ENCODE data around the gene GNAT1. TPM values are rescaled to one million over a fixed set of nuclear protein-coding genes. Genes with fewer than 3 reads are reported as not detected.

GNAT1 gene
- total RNA-seq, 1 experiment from 2014 or later = 0.50 TPM

DNA sequence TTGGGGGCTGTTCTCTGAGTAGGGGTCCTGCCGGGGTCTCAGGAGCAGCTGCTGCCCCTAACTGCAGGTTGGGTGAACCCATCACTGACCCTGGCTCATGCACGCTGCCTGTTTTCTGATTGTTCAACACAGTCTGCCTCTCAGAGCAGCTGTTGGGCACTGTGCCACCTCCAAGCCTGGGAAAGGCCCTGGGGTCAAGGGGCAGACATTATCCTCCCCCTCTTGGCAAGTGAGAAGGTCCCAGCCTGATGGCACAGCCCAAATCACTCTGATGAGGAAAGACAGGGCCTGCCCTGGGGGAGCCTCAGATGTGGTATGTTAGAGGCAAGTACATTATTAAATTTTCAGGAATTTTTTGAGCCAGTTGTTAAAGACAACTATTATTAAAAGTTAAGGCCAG, 14.1 kb upstream of the GNAT1 start:
- BruUV-seq (replicated peaks) = no TSS peak
- intact Hi-C loops (cut with micrococcal nuclease; ENCODE audit: unreplicated experiment) = no loop called here
- Mint-ChIP-seq H3K4me1 (ENCODE audit: low read depth, unreplicated experiment) (peaks cover 20% of the 10 kb centered on the region), H3K9me3 (ENCODE audit: unreplicated experiment) (no peaks in the 10 kb centered on the region), H3K4me3 (ENCODE audit: unreplicated experiment) (no peak overlapping the region), H3K36me3 (ENCODE audit: insufficient read depth, unreplicated experiment) (peaks cover 10% of the 10 kb centered on the region), H3K27ac (ENCODE audit: unreplicated experiment) (no peak overlapping the region), H3K27me3 (ENCODE audit: insufficient read depth, unreplicated experiment) (no peaks in the 10 kb centered on the region)
- Histone ChIP-seq H3K4me1 (peaks cover 29% of the 10 kb centered on the region), H3K27me3 (replicated peaks; ENCODE audit: control insufficient read depth, insufficient read depth, low read length) (no peaks in the 10 kb centered on the region), H3K9me3 (no peaks in the 10 kb centered on the region), H3K4me3 (ENCODE audit: low read depth, low read length) (no peak overlapping the region), H3K36me3 (ENCODE audit: control insufficient read depth, insufficient read depth, low read length) (no peaks in the 10 kb centered on the region)
- ChIA-PET CTCF (no interaction called here), POLR2A (no interaction called here)
- TF ChIP-seq CTCF (IDR thresholded peaks at IDR 0.05; ENCODE audit: insufficient read depth in 1 of 2, low read depth in 1 of 2, low read length in 1 of 2, severe bottlenecking in 1 of 2, unreplicated experiment in 1 of 2) = no peak
- DNase-seq = no peak

- ChIA-PET CTCF (interaction anchor here (0.6 to 1.6 kb wide), 3 partner anchors 15 to 54 kb away, joined by 3 to 7 read pairs (median 3); no protein-coding TSS in a partner anchor), POLR2A (interaction anchor here (0.6 kb wide), 1 partner anchor 56 kb away, joined by 4 read pairs; the partner anchor contains the start of gene GNAI2)
- peak in 1 of 2 experiments; percentile 60 for DNase-seq
- no peaks in the 10 kb centered on the region for H3K27me3 Mint-ChIP-seq (ENCODE audit: insufficient read depth, unreplicated experiment)
- H3K36me3 Mint-ChIP-seq (ENCODE audit: insufficient read depth, unreplicated experiment) = peaks cover 26% of the 10 kb centered on the region
- H3K27me3 ChIP-seq (replicated peaks; ENCODE audit: control insufficient read depth, insufficient read depth, low read length) = no peaks in the 10 kb centered on the region
- peaks cover 34% of the 10 kb centered on the region for H3K4me1 Mint-ChIP-seq (ENCODE audit: low read depth, unreplicated experiment)
- H3K4me3 Mint-ChIP-seq (ENCODE audit: unreplicated experiment) = no peak overlapping the region
- BruUV-seq (replicated peaks) = no TSS peak
- peak overlapping the region; percentile 62 for H3K27ac Mint-ChIP-seq (ENCODE audit: unreplicated experiment)
- TF ChIP-seq CTCF (IDR thresholded peaks at IDR 0.05; ENCODE audit: insufficient read depth in 1 of 2, low read depth in 1 of 2, low read length in 1 of 2, severe bottlenecking in 1 of 2, unreplicated experiment in 1 of 2) = no peak
- H3K9me3 ChIP-seq = no peaks in the 10 kb centered on the region
- H3K36me3 ChIP-seq (ENCODE audit: control insufficient read depth, insufficient read depth, low read length) = no peaks in the 10 kb centered on the region; the same call in 1 of the 2 replicates
- intact Hi-C loops (cut with micrococcal nuclease; ENCODE audit: unreplicated experiment) = no loop called here
- H3K9me3 Mint-ChIP-seq (ENCODE audit: unreplicated experiment) = no peaks in the 10 kb centered on the region
- H3K4me3 ChIP-seq (ENCODE audit: low read depth, low read length) = no peak overlapping the region
- peaks cover 53% of the 10 kb centered on the region for H3K4me1 ChIP-seq
Measured at GRCh38 chr3:50179710-50180109, 11.7 kb upstream of the GNAT1 start.

GRCh38 chr3:50181985-50182384, 9.4 kb upstream of the GNAT1 start:
- intact Hi-C loops (cut with micrococcal nuclease; ENCODE audit: unreplicated experiment) = no loop called here
- Mint-ChIP-seq H3K27me3 (ENCODE audit: insufficient read depth, unreplicated experiment) (no peaks in the 10 kb centered on the region), H3K4me3 (ENCODE audit: unreplicated experiment) (no peak overlapping the region), H3K27ac (ENCODE audit: unreplicated experiment) (no peak overlapping the region), H3K9me3 (ENCODE audit: unreplicated experiment) (no peaks in the 10 kb centered on the region), H3K4me1 (ENCODE audit: low read depth, unreplicated experiment) (peaks cover 34% of the 10 kb centered on the region), H3K36me3 (ENCODE audit: insufficient read depth, unreplicated experiment) (peaks cover 26% of the 10 kb centered on the region)
- Histone ChIP-seq H3K36me3 (ENCODE audit: control insufficient read depth, insufficient read depth, low read length) (no peaks in the 10 kb centered on the region; the same call in 1 of the 2 replicates), H3K9me3 (no peaks in the 10 kb centered on the region), H3K4me1 (peaks cover 54% of the 10 kb centered on the region), H3K27me3 (replicated peaks; ENCODE audit: control insufficient read depth, insufficient read depth, low read length) (no peaks in the 10 kb centered on the region), H3K4me3 (ENCODE audit: low read depth, low read length) (no peak overlapping the region)
- BruUV-seq (replicated peaks) = no TSS peak
- DNase-seq = no peak
- CTCF ChIA-PET = interaction anchor here (2.4 kb wide), 1 partner anchor 61 kb away, joined by 7 read pairs; no protein-coding TSS in a partner anchor
- POLR2A ChIA-PET = no interaction called here
- no peak for TF ChIP-seq CTCF (IDR thresholded peaks at IDR 0.05; ENCODE audit: insufficient read depth in 1 of 2, low read depth in 1 of 2, low read length in 1 of 2, severe bottlenecking in 1 of 2, unreplicated experiment in 1 of 2)
